HG03060 (cell line): ENCODE measurements around the gene H2BK1.

ENCODE experiments used
- ATAC-seq: cut with Tn5 transposase; IDR thresholded peaks from one replicate; pipeline ENCODE4 v1.9.1; 2021; ENCODE audit warnings: low read depth, moderate number of reproducible peaks; ENCODE audit not compliant: unreplicated experiment

The H2BK1 gene

GRCh38 chr7:151206914-151207313 lies 3.4 kb downstream of the H2BK1 start:
- no peak for ATAC-seq

DNA sequence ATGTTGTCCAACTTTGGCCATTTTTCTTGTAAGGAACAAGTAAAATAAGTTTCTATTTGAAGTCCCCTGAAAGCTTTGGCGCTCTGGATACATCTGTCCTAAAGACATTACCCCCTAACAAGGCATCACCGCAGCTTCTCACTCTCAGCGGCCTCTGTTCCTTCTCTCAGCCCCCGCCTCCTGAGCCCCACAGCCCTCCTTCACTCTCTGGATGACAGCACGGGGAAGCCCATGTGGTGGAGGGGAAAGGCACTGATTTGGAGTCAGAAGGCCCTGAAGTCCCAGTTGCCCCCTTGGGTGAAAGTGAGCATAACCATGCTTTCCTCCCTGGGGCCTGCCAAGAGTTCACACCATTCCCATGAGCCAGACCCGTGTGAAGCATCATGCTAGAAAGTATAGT lies 4.6 kb downstream of the H2BK1 start:
- ATAC-seq, result no peak

- no peak for ATAC-seq
Measured at GRCh38 chr7:151204383-151205032, 5.8 kb downstream of the H2BK1 start.

GRCh38 chr7:151202836-151203235 lies 7.5 kb downstream of the H2BK1 start:
- ATAC-seq, result no peak

DNA sequence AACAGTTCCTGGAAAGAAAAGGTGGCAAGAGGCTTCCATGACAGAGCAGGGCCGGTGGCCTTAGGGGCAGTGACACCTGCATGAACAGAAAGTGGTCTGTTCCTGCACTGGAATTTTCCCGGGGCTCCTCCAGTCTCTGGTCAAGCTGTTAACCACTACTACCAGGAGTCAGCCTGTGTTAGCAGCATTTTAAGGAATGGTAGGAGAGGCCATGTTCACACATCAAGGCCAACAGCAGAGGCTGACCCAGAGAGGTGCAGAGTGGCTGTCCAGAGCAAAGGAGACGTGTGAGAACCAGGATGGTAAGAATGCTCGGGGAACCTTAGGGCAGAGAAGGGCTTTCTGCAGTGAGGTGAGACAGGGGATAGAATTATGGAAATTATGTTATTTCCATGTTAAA lies 8.5 kb downstream of the H2BK1 start:
- no peak for ATAC-seq

- no peak for ATAC-seq
Measured at GRCh38 chr7:151201344-151201743, 8.9 kb downstream of the H2BK1 start.

DNA sequence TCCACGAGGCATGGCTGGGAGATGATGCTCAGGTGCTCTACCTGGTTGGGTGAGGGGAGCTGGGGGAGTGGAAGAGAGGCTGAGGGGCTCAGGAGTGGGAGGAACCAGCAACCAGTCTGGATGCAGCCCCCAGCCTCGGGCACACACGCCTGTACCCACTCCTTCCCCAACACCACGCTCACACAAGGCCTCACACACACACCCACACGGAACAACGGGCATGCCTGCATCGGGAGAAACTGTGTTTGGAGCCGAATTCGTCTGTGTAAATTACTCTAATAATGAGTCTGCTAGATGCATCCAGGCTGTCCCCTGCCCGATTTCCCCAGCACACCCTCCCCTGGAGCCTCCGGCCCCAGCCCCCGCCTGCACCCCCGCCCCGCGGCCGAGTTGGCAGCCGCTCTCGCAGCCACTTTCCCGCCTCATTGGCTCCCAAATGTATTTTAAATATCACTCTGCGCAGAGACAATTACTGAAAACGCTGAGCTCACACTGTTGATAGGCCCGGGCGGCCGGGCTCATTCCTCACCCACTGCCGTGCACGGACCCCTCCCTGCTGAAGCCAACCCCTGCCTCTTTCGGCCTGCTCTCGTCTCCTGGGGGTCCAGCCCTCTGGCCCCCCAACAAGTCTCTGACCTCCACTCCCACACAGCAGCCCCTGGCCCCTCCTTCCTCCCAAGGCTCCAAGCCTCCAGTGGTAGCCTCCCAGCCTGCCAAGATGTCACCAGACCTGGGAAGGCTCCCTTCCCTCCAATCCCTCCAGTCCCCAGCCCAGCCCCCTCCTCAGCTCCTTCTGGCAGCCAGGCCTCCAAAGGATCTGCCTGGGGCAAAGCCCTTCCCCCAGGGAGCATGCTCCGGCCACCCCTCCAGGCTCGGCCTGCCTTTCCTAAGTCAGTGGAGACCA lies 11.1 kb downstream of the H2BK1 start:
- no peak for ATAC-seq

- no peak for ATAC-seq
Measured at GRCh38 chr7:151197932-151198331, 12.4 kb downstream of the H2BK1 start.

GRCh38 chr7:151195616-151196450 lies 14.5 kb downstream of the H2BK1 start:
- no peak for ATAC-seq

DNA sequence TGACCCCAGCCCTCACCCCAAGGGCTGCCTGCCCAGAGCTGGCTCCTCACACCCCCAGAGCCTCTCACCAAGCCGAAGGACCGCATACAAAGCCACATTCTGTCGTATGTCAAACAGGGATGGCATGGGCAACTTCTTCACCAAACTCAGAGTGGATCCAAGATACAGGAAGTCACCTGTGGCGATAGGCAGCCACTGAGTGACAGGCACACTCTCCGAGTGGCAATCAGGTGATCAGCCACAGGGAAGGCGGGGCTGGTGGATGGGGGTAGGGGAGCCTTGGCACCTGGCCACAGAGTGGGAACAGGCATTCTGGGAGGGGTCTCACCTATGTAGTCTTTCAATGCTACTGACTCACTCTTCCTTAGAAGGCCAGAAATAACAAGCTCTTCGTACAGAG lies 16.1 kb downstream of the H2BK1 start:
- ATAC-seq, result no peak

DNA sequence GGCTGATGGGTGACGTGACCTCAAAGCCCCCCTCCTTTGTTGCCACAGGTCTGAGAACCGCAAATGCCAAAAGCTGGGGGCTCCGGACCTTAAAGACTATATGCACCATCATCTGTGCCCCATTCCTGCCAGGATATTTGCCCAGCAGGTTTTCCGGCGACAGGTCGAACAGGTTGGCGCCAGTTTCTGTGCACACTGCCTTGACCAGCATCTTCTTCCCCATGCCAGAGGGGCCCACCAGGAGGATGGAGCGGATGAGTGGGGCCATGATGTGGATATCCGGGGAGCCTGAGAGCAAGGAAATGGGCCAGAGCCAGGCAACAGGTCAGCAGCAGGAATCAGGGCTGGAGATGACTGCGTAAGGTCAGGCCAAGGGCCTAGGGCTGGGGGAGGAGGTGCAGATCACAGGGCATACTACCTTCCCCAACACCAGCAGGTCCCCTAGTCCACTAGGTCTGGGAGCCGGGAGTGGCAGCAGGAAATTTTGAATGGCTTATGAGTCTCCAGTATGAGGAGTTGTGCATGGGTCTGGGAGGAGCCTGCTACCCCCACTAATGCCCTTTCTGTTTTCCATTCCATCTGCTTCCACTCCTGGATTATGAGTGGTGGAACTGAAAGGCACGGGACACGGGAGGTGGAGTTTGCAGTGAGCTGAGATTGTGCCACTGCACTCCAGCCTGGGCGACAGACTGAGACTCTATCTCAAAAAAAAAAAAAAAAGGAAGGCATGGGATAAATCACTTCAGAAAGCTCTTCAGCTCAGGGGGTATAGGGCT lies 16.9 kb downstream of the H2BK1 start:
- ATAC-seq, result no peak

- ATAC-seq, result no peak
Measured at GRCh38 chr7:151192002-151192539, 18.2 kb downstream of the H2BK1 start.

- ATAC-seq, result no peak
Measured at GRCh38 chr7:151191544-151191943, 18.7 kb downstream of the H2BK1 start.

DNA sequence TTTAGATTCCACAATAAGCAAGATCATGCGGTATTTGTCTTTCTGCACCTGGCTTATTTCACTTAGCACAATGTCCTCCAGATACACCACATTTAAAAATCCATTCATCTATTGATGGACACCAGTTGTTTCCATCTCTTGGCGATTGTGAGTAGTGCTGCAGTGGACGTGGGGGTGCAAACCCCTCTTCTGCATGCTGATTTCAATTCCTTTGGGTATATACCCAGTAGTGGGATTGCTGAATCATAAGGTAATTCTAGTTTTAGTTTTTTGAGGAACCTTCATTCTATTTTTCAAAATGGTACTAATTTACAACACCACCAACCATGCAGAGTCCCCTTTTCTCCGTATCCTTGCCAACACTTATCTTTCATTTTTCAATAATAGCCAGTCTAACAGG lies 21.2 kb downstream of the H2BK1 start:
- no peak for ATAC-seq

GRCh38 chr7:151188252-151188542 lies 22.1 kb downstream of the H2BK1 start:
- no peak for ATAC-seq

DNA sequence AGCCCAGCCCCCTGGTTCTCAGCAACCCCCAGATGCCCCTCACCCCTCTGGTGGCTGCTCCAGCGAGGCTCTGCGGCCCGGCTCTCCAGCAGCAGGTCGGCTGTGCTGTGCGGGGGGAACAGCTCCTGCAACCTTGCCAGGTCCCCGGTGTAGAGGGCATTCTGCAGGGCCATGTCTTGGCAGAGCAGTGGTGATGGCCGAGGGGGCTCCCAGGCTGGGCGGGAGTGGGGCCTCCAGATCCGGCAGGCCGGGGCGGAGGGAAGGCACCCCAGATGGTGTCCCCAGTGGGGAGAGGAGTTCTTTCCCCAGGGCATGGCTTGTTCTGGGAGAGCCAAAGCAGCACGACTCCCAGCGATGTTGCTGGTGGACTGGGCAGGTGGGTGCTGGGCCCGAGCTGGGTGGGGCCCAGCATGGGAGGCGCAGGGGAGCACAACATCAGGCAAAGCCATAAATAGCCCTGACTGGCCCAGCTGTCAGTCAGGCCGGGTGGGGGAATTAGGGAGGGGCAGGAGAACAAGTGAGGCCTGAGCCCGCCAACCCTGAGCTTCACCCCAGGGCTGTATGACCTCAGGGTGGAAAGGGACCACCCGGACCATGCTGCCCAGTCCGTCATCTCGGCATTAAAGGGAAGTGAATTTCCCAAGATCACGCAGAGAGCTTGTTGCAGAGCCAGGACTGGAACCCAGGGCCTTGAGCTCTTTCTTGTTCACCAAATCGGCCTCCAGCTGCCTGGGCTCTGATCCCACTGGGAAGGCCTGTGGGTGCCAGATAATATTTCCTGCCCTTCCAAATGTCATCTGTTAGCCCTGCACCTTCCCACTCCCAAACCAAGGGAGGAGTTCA lies 22.7 kb downstream of the H2BK1 start:
- no peak for ATAC-seq

GRCh38 chr7:151186640-151187408 lies 23.5 kb downstream of the H2BK1 start, which contains the start of gene ASB10:
ASB10 (minus strand) TSS chr7:151187250; CDS start chr7:151187130, 120 bp downstream.
- ATAC-seq, result no peak

GRCh38 chr7:151185762-151186639 lies 24.3 kb downstream of the H2BK1 start:
- ATAC-seq, result no peak
